B cell (primary cell): Measurements from ENCODE around the gene GRAMD2A. TPM values are rescaled to one million over a fixed set of nuclear protein-coding genes. Genes with fewer than 3 reads are reported as not detected.

Experiments used
- ATAC-seq: fragments of 200-7000 bp; cut with Tn5 transposase; one replicate; pipeline ENCODE4 v1.10.0; 2021; ENCODE audit warnings: low read depth, mild to moderate bottlenecking, moderate number of reproducible peaks, moderate library complexity
- CTCF ChIA-PET: fragments of 350-600 bp; sonication (Branson Sonifier 250); formaldehyde crosslinking; loops from one replicate; lab custom pipeline; 2021; ENCODE audit warnings: antibody characterized with exemption, inconsistent platforms; lab: Charles Lee
- POLR2A ChIA-PET: fragments of 350-600 bp; sonication (Branson Sonifier 250); formaldehyde crosslinking; loops from one replicate; lab custom pipeline; 2021; ENCODE audit warnings: antibody characterized with exemption; lab: Charles Lee
- DNase-seq: peaks from one replicate; pipeline ENCODE4 v3.0.0; 2013
- H2AFZ ChIP-seq: 2 replicates; pipeline ENCODE4 v1.6.1; 2012; ENCODE audit warnings: mild to moderate bottlenecking, low read depth, low read length; ENCODE audit not compliant: insufficient read depth, poor library complexity, severe bottlenecking
- H3K27ac ChIP-seq, 2 donors: 1 replicate in 1 of 2; 2 replicates in 1 of 2; pipeline ENCODE4 v1.5.1; 2012 to 2013; ENCODE audit warnings: low read length in 2 of 2, mild to moderate bottlenecking in 2 of 2, moderate library complexity in 1 of 2
- H3K27me3 ChIP-seq, 4 experiments: fragments of 200-600 bp in 1 of 4; sonication (generic) in 1 of 4; replicated peaks in 1 of 4; 1 replicate in 2 of 4; 2 replicates in 2 of 4; pipeline versions ENCODE4 v1.6.1 to v1.7.0; 2013 to 2016; ENCODE audit warnings: low read length in 3 of 4, mild to moderate bottlenecking in 2 of 4, mixed read lengths in 1 of 4, moderate library complexity in 1 of 4; ENCODE audit not compliant: insufficient read depth in 4 of 4, control insufficient read depth in 3 of 4; ENCODE audit errors: control extremely low read depth in 1 of 4
- H3K36me3 ChIP-seq, 2 experiments: replicated peaks in 1 of 2; 1 replicate in 1 of 2; 2 replicates in 1 of 2; pipeline versions ENCODE4 v1.6.1 to v1.7.1; 2013; ENCODE audit warnings: low read length in 1 of 2; ENCODE audit not compliant: insufficient read depth in 2 of 2, control insufficient read depth in 1 of 2; ENCODE audit errors: control extremely low read depth in 1 of 2, extremely low read depth in 1 of 2
- H3K4me1 ChIP-seq, 2 donors: fragments of 200-600 bp in 1 of 2; sonication (generic) in 1 of 2; 1 replicate in 1 of 2; 2 replicates in 1 of 2; pipeline versions ENCODE4 v1.5.1 to v1.6.1; 2013 to 2017; ENCODE audit warnings: low read length in 2 of 2; ENCODE audit not compliant: control insufficient read depth in 2 of 2, insufficient read depth in 2 of 2
- H3K4me2 ChIP-seq: replicated peaks from 2 replicates; pipeline ENCODE3; 2012; ENCODE audit warnings: mild to moderate bottlenecking, low read depth, low read length; ENCODE audit not compliant: poor library complexity, severe bottlenecking
- H3K4me3 ChIP-seq, 5 experiments: fragments of 200-600 bp in 1 of 5; sonication (generic) in 1 of 5; 1 replicate in 3 of 5; 2 replicates in 2 of 5; pipeline versions ENCODE4 v1.5.1 to v1.7.0; 2011 to 2016; ENCODE audit warnings: low read length in 4 of 5, mild to moderate bottlenecking in 4 of 5, low read depth in 2 of 5, control low read depth in 1 of 5, moderate library complexity in 1 of 5; ENCODE audit not compliant: insufficient read depth in 1 of 5; ENCODE audit errors: control extremely low read depth in 1 of 5, extremely low read depth in 1 of 5
- H3K79me2 ChIP-seq: fragments of 200-600 bp; sonication (generic); one replicate; pipeline ENCODE4 v1.6.0; 2016; ENCODE audit warnings: low read length; ENCODE audit not compliant: control insufficient read depth, insufficient read depth
- H3K9ac ChIP-seq: fragments of 200-600 bp; sonication (generic); 2 replicates; pipeline ENCODE4 v1.6.1; 2017; ENCODE audit warnings: mild to moderate bottlenecking, low read length, moderate library complexity
- H3K9me3 ChIP-seq, 3 donors: one replicate each; pipeline versions ENCODE4 v1.6.1 to v1.7.1; 2013; ENCODE audit warnings: low read length in 2 of 3; ENCODE audit not compliant: control insufficient read depth in 2 of 3, insufficient read depth in 1 of 3; ENCODE audit errors: control extremely low read depth in 1 of 3
- H4K20me1 ChIP-seq: 2 replicates; pipeline ENCODE4 v1.6.0; 2012; ENCODE audit warnings: mild to moderate bottlenecking, low read length; ENCODE audit not compliant: insufficient read depth, control insufficient read depth, poor library complexity, severe bottlenecking
- H3K27ac Mint-ChIP-seq: one replicate; pipeline ENCODE4 v1.8.0; 2021; ENCODE audit warnings: mixed read lengths
- H3K27me3 Mint-ChIP-seq: one replicate; pipeline ENCODE4 v1.8.0; 2021; ENCODE audit warnings: mixed read lengths
- H3K4me1 Mint-ChIP-seq: one replicate; pipeline ENCODE4 v1.8.0; 2021; ENCODE audit warnings: mixed read lengths
- H3K4me3 Mint-ChIP-seq: one replicate; pipeline ENCODE4 v1.8.0; 2021; ENCODE audit warnings: mixed read lengths
- H3K9me3 Mint-ChIP-seq: one replicate; pipeline ENCODE4 v1.8.0; 2022; ENCODE audit warnings: mixed read lengths; ENCODE audit not compliant: insufficient read depth
- EZH2 ChIP-seq: IDR thresholded peaks from 2 replicates; pipeline ENCODE4 v1.6.1; 2012; ENCODE audit warnings: borderline replicate concordance, low read depth, mild to moderate bottlenecking, moderate library complexity, low read length; ENCODE audit not compliant: insufficient read depth, poor library complexity, severe bottlenecking
- whole genome bisulfite sequencing: methylation state at CpG from one replicate; pipeline ENCODE4 v1.1.5; 2013; ENCODE audit warnings: missing lambda C conversion rate; ENCODE audit not compliant: insufficient coverage; 5-methylcytosine and 5-hydroxymethylcytosine counted together
- intact Hi-C: fragments of 100-400 bp; cut with micrococcal nuclease; formaldehyde crosslinking; loops from one replicate; pipeline ENCODE4 v1.10.0; 2022
- polyA minus RNA-seq: library from RNA; depleted of rRNA, polyadenylated mRNA; stranded (reverse); fragments of >200 nt; gene quantifications from 2 replicates; pipeline ENCODE4 v1.2.3, GENCODE V29; 2012
- polyA plus RNA-seq: library from polyadenylated mRNA; depleted of rRNA; stranded (reverse); fragments of >200 nt; gene quantifications from 2 replicates; pipeline ENCODE4 v1.2.3, GENCODE V29; 2012
- total RNA-seq, 2 donors: library from RNA; stranded (reverse); fragments of 120-200 nt in 1 of 2; gene quantifications; 1 replicate in 1 of 2; 2 replicates in 1 of 2; pipeline versions ENCODE4 v1.2.3 to v1.2.4, GENCODE V29; 2013 to 2022
- TF ChIP-seq, protein P1 (sequence below): fragments of 200-600 bp; IDR thresholded peaks from one replicate; pipeline ENCODE4 v1.8.0; 2022; ENCODE audit warnings: antibody characterized with exemption, mild to moderate bottlenecking

GRAMD2A gene
- total RNA-seq: not detected in 2 replicates
- 0.05 TPM for total RNA-seq (2013)
- not detected in 2 replicates for polyA plus RNA-seq
- not detected in 2 replicates for polyA minus RNA-seq

DNA sequence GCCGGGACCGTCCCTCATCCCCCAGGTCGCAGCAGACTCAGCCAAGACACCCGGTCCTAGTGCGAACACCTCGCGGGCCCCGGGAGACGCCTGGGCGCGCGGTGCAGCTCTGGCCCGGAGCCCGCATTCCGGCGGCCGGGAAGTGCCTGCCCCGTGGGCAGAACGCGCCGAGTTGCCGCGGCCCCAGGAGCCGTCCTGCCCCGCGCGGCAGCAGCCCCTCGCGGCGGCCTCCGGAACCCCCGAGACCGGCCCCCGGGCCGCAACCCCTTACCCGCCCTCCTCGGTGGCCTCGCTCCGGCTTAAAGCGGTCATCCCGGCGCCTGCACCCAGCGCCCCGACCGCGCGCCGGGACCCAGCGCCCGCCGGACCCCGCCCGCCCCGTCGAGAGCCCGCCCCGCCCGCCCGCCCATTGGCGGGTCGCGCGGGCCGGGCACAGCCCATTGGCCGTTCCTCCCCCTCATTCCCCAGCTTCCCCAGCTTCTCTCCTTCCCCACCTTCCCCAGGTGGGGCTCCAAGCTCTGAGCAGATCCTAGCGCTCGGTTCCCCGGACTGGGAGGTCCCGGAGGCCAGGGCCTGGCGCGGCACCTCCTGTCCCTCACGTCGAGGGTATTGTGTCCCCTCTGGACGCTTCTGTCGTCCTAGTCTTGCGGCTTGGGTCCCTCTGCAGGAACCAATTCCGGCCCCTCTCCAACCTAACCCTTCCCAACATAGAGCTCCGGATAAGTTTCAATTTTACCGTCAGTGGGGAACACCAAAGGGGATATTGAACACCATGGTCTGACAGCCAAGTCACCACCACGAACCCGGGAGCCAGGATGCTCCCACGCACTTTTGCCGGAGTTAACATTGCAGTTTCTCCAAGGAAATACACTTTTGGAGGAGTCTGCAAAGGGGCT lies at the start of gene GRAMD2A:
Gene GRAMD2A (minus strand): TSS at position 328 of the 896 bp plus-strand sequence.
- H3K27me3 ChIP-seq: peaks cover 0 to 26% (median 5%) of the 10 kb centered on the region in 4 experiments
- peak within 1 kb of the TSS in 2 of 5 experiments; percentile 11 to 26 for H3K4me3 ChIP-seq
- H2AFZ ChIP-seq: peak within 1 kb of the TSS; percentile 58

More for the DNA sequence above, at the start of gene GRAMD2A:
- ATAC-seq (peak; percentile 41), DNase-seq (peak; percentile 43)
- no peaks in the 10 kb centered on the region for H3K79me2 ChIP-seq
- peak within 1 kb of the TSS; percentile 23 for H3K9ac ChIP-seq
- peaks cover 21% of the 10 kb centered on the region for H3K4me1 Mint-ChIP-seq
- H3K27ac ChIP-seq: no peak within 1 kb of the TSS
- peaks cover 13 to 43% of the 10 kb centered on the region in 2 experiments for H3K36me3 ChIP-seq
- WGBS: 22% methylated on average over 58 of the region's 83 CpGs
- TF ChIP-seq, protein P1, sequence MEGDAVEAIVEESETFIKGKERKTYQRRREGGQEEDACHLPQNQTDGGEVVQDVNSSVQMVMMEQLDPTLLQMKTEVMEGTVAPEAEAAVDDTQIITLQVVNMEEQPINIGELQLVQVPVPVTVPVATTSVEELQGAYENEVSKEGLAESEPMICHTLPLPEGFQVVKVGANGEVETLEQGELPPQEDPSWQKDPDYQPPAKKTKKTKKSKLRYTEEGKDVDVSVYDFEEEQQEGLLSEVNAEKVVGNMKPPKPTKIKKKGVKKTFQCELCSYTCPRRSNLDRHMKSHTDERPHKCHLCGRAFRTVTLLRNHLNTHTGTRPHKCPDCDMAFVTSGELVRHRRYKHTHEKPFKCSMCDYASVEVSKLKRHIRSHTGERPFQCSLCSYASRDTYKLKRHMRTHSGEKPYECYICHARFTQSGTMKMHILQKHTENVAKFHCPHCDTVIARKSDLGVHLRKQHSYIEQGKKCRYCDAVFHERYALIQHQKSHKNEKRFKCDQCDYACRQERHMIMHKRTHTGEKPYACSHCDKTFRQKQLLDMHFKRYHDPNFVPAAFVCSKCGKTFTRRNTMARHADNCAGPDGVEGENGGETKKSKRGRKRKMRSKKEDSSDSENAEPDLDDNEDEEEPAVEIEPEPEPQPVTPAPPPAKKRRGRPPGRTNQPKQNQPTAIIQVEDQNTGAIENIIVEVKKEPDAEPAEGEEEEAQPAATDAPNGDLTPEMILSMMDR: no peak
- TF ChIP-seq EZH2: no peak
- peaks cover 24% of the 10 kb centered on the region for H3K27me3 Mint-ChIP-seq
- H3K4me1 ChIP-seq: peaks cover 6 to 10% of the 10 kb centered on the region in 2 donors
- H3K9me3 ChIP-seq: no peaks in the 10 kb centered on the region
- peak within 1 kb of the TSS; percentile 72 for H3K4me3 Mint-ChIP-seq
- H3K9me3 Mint-ChIP-seq: no peaks in the 10 kb centered on the region
- no peak within 1 kb of the TSS for H3K27ac Mint-ChIP-seq
- peak within 1 kb of the TSS; percentile 68 for H3K4me2 ChIP-seq
- peaks cover 18% of the 10 kb centered on the region for H4K20me1 ChIP-seq
- ChIA-PET POLR2A (no interaction called here), CTCF (interaction anchor here (0.8 to 9.5 kb wide), 6 partner anchors 9 to 178 kb away, joined by 3 to 137 read pairs (median 3); partner anchors contain the start of genes HEXA and PKM)
- intact Hi-C loops: loop anchor here (5.0 kb wide), 1 partner anchor 335 kb away; no protein-coding TSS in a partner anchor
